Loucy (cell line): Measurements from ENCODE around the gene NBPF3.
"Not testable (repeated sequence)": the region's sequence is repeated elsewhere in the genome, so short reads cannot be mapped to it uniquely, and the experiment has no call there.

Experiments
- H2AFZ ChIP-seq: fragments of 200-600 bp; sonication (generic); 2 replicates; pipeline ENCODE4 v1.6.0; 2016; ENCODE audit warnings: antibody characterized with exemption, mild to moderate bottlenecking, low read length, moderate library complexity
- H3F3A ChIP-seq: fragments of 200-600 bp; 2 replicates; pipeline ENCODE4 v1.6.0; 2016; ENCODE audit warnings: antibody characterized with exemption, low read depth, mild to moderate bottlenecking
- H3K27me3 ChIP-seq: fragments of 200-600 bp; sonication (generic); 2 replicates; pipeline ENCODE4 v1.6.1; 2014; ENCODE audit warnings: low read length, mild to moderate bottlenecking; ENCODE audit not compliant: insufficient read depth, poor library complexity, severe bottlenecking
- H3K36me3 ChIP-seq: fragments of 200-600 bp; sonication (generic); 2 replicates; pipeline ENCODE4 v1.6.1; 2016; ENCODE audit warnings: low read length; ENCODE audit not compliant: insufficient read depth
- H3K4me1 ChIP-seq: fragments of 200-600 bp; sonication (generic); 2 replicates; pipeline ENCODE4 v1.5.1; 2014; ENCODE audit warnings: low read length, mild to moderate bottlenecking; ENCODE audit not compliant: insufficient read depth, poor library complexity, severe bottlenecking
- H3K4me2 ChIP-seq: fragments of 200-600 bp; sonication (generic); 2 replicates; pipeline ENCODE4 v1.6.0; 2014; ENCODE audit warnings: antibody characterized with exemption, low read length, low read depth, mild to moderate bottlenecking; ENCODE audit not compliant: poor library complexity, severe bottlenecking
- H3K4me3 ChIP-seq: fragments of 200-600 bp; sonication (generic); 2 replicates; pipeline ENCODE4 v1.5.1; 2014; ENCODE audit warnings: low read length, mild to moderate bottlenecking, mixed read lengths; ENCODE audit not compliant: poor library complexity, severe bottlenecking
- H3K79me2 ChIP-seq: fragments of 200-600 bp; sonication (generic); 2 replicates; pipeline ENCODE4 v1.6.1; 2014; ENCODE audit warnings: low read length; ENCODE audit not compliant: insufficient read depth
- H3K9ac ChIP-seq: fragments of 200-600 bp; sonication (generic); 2 replicates; pipeline ENCODE4 v1.6.0; 2014; ENCODE audit warnings: mild to moderate bottlenecking, low read depth, low read length, moderate library complexity; ENCODE audit not compliant: poor library complexity, severe bottlenecking
- H3K9me2 ChIP-seq: fragments of 200-600 bp; sonication (generic); replicated peaks from 2 replicates; pipeline ENCODE4 v1.6.1; 2016; ENCODE audit warnings: low read depth, low read length, mixed read lengths
- H3K9me3 ChIP-seq: fragments of 200-600 bp; sonication (generic); 2 replicates; pipeline ENCODE4 v1.6.1; 2014; ENCODE audit warnings: mild to moderate bottlenecking, antibody characterized with exemption, low read length, low read depth; ENCODE audit not compliant: insufficient read depth
- H4K20me1 ChIP-seq: fragments of 200-600 bp; sonication (generic); 2 replicates; pipeline ENCODE4 v1.6.0; 2014; ENCODE audit warnings: antibody characterized with exemption, low read length, mild to moderate bottlenecking; ENCODE audit not compliant: insufficient read depth, poor library complexity, severe bottlenecking
- CTCF ChIP-seq: fragments of 200-600 bp; sonication (generic); conservative IDR thresholded peaks from 2 replicates; pipeline ENCODE4 v1.5.1; 2014; ENCODE audit warnings: mild to moderate bottlenecking, antibody characterized with exemption, low read length
- EZH2phosphoT487 ChIP-seq: fragments of 200-600 bp; IDR thresholded peaks from 2 replicates; pipeline ENCODE4 v1.6.1; 2018; ENCODE audit warnings: antibody characterized with exemption, mild to moderate bottlenecking, moderate library complexity, borderline replicate concordance

The NBPF3 gene

GRCh38 chr1:21517660-21518480 is 77.9 kb downstream of the NBPF3 start:
- no peaks in the 10 kb centered on the region for H3K27me3 ChIP-seq
- H3K79me2 ChIP-seq: no peaks in the 10 kb centered on the region
- no peaks in the 10 kb centered on the region for H4K20me1 ChIP-seq
- no peaks in the 10 kb centered on the region for H3K9me3 ChIP-seq
- no peak for TF ChIP-seq CTCF
- no peak for TF ChIP-seq EZH2phosphoT487
- no peak overlapping the region for H2AFZ ChIP-seq
- H3K36me3 ChIP-seq: no peaks in the 10 kb centered on the region
- H3K4me1 ChIP-seq: peaks cover 12% of the 10 kb centered on the region
- H3F3A ChIP-seq: no peaks in the 10 kb centered on the region
- no peak overlapping the region for H3K4me2 ChIP-seq
- no peaks in the 10 kb centered on the region for H3K9me2 ChIP-seq
- no peak overlapping the region for H3K9ac ChIP-seq
- no peak overlapping the region for H3K4me3 ChIP-seq

GRCh38 chr1:21518774-21519455 is 79.0 kb downstream of the NBPF3 start:
- no peak overlapping the region for H3K4me2 ChIP-seq
- no peaks in the 10 kb centered on the region for H3F3A ChIP-seq
- H3K4me1 ChIP-seq: peaks cover 12% of the 10 kb centered on the region
- no peak for TF ChIP-seq EZH2phosphoT487
- no peak for TF ChIP-seq CTCF
- no peaks in the 10 kb centered on the region for H3K79me2 ChIP-seq
- no peak overlapping the region for H3K9ac ChIP-seq
- H3K36me3 ChIP-seq: no peaks in the 10 kb centered on the region
- H4K20me1 ChIP-seq: no peaks in the 10 kb centered on the region
- no peaks in the 10 kb centered on the region for H3K9me2 ChIP-seq
- H3K27me3 ChIP-seq: no peaks in the 10 kb centered on the region
- H3K9me3 ChIP-seq: no peaks in the 10 kb centered on the region
- H2AFZ ChIP-seq: no peak overlapping the region
- H3K4me3 ChIP-seq: no peak overlapping the region

- H3K79me2 ChIP-seq, H3K4me2 ChIP-seq, H2AFZ ChIP-seq, H3K4me3 ChIP-seq, H3K9me3 ChIP-seq, H3K9ac ChIP-seq, H3K9me2 ChIP-seq, H3K27me3 ChIP-seq, H3K36me3 ChIP-seq, H3F3A ChIP-seq, H4K20me1 ChIP-seq, H3K4me1 ChIP-seq: not testable (repeated sequence)
These were observed 79.6 kb downstream of the NBPF3 start for GRCh38 chr1:21519486-21520070.
